Measurements from ENCODE around the gene MRPL40.

MRPL40 gene

GRCh38 chr22:19483481-19484244 lies 51.3 kb downstream of the MRPL40 start:
- peaks cover 19% of the 10 kb centered on the region for H3K4me1 Mint-ChIP-seq
- no peak overlapping the region for H3K27ac Mint-ChIP-seq
- no peaks in the 10 kb centered on the region for H3K27me3 Mint-ChIP-seq
- no peaks in the 10 kb centered on the region for H3K9me3 Mint-ChIP-seq
- CTCF ChIA-PET = no interaction called here
- DNase-seq = no peak
- H3K36me3 Mint-ChIP-seq = peaks cover 32% of the 10 kb centered on the region
- H3K4me3 Mint-ChIP-seq = no peak overlapping the region
